ENCODE measurements around the gene PLEKHG4B. TPM values are rescaled to one million over a fixed set of nuclear protein-coding genes. Genes with fewer than 3 reads are reported as not detected.
"Not testable (repeated sequence)": the region's sequence is repeated elsewhere in the genome, so short reads cannot be mapped to it uniquely, and the experiment has no call there.

Gene PLEKHG4B
- total RNA-seq: under 1 TPM; under 0.01 to 0.28 TPM

GRCh38 chr5:91556-92263 is at the start of gene PLEKHG4B:
Gene PLEKHG4B, plus strand, starts transcription at chr5:92168. Its CDS starts 64 bp downstream, at chr5:92232.
- H3K27ac ChIP-seq: no peak within 1 kb of the TSS
- DNase-seq (ENCODE audit: low spot score): no peak
- H3K4me3 ChIP-seq: peak within 1 kb of the TSS; percentile 61
- ATAC-seq (ENCODE audit: insufficient number of reproducible peaks, low FRiP score, low read depth): no peak
- TF ChIP-seq CTCF (IDR thresholded peaks at IDR 0.05): no peak
- no peaks in the 10 kb centered on the region for H3K9me3 ChIP-seq
- no peaks in the 10 kb centered on the region for H3K27me3 ChIP-seq (replicated peaks; ENCODE audit: insufficient read depth)
- H3K4me1 ChIP-seq (ENCODE audit: control insufficient read depth in 1 of 2, low read depth in 2 of 2): no peaks in the 10 kb centered on the region
- no peaks in the 10 kb centered on the region for H3K36me3 ChIP-seq

GRCh38 chr5:42250-42649 is 49.7 kb upstream of the PLEKHG4B start:
- Histone ChIP-seq H3K27ac (no peak overlapping the region), H3K36me3 (no peaks in the 10 kb centered on the region), H3K4me3 (no peak overlapping the region), H3K9me3 (no peaks in the 10 kb centered on the region), H3K27me3 (replicated peaks; ENCODE audit: insufficient read depth) (no peaks in the 10 kb centered on the region), H3K4me1 (ENCODE audit: control insufficient read depth in 1 of 2, low read depth in 2 of 2) (peaks cover 0 to 7% of the 10 kb centered on the region in 2 donors)
- DNase-seq (ENCODE audit: low spot score) (no peak), ATAC-seq (ENCODE audit: insufficient number of reproducible peaks, low FRiP score, low read depth) (no peak)
- TF ChIP-seq CTCF (IDR thresholded peaks at IDR 0.05): no peak

- no peak for TF ChIP-seq CTCF (IDR thresholded peaks at IDR 0.05)
- peaks cover 0 to 2% of the 10 kb centered on the region in 2 donors for H3K4me1 ChIP-seq (ENCODE audit: control insufficient read depth in 1 of 2, low read depth in 2 of 2)
- DNase-seq (ENCODE audit: low spot score): no peak
- H3K4me3 ChIP-seq: no peak overlapping the region
- H3K27me3 ChIP-seq (replicated peaks; ENCODE audit: insufficient read depth): no peaks in the 10 kb centered on the region
- H3K9me3 ChIP-seq: no peaks in the 10 kb centered on the region
- no peak overlapping the region for H3K27ac ChIP-seq
- no peaks in the 10 kb centered on the region for H3K36me3 ChIP-seq
- ATAC-seq (ENCODE audit: insufficient number of reproducible peaks, low FRiP score, low read depth): no peak
Measured at GRCh38 chr5:48192-48591, 43.8 kb upstream of the PLEKHG4B start.

- DNase-seq (ENCODE audit: low spot score); H3K27me3 ChIP-seq (replicated peaks; ENCODE audit: insufficient read depth); H3K36me3 ChIP-seq; H3K4me1 ChIP-seq (ENCODE audit: control insufficient read depth in 1 of 2, low read depth in 2 of 2); H3K4me3 ChIP-seq; ATAC-seq (ENCODE audit: insufficient number of reproducible peaks, low FRiP score, low read depth); H3K27ac ChIP-seq; H3K9me3 ChIP-seq: not testable (repeated sequence)
Measured at GRCh38 chr5:49530-49929, 42.4 kb upstream of the PLEKHG4B start.

GRCh38 chr5:49953-50544 is 41.9 kb upstream of the PLEKHG4B start:
- Histone ChIP-seq H3K27me3 (replicated peaks; ENCODE audit: insufficient read depth) (no peaks in the 10 kb centered on the region), H3K4me1 (ENCODE audit: control insufficient read depth in 1 of 2, low read depth in 2 of 2) (peaks cover 5% of the 10 kb centered on the region in 2 donors), H3K27ac (no peak overlapping the region), H3K9me3 (no peaks in the 10 kb centered on the region), H3K4me3 (no peak overlapping the region), H3K36me3 (no peaks in the 10 kb centered on the region)
- no peak for ATAC-seq (ENCODE audit: insufficient number of reproducible peaks, low FRiP score, low read depth)
- no peak for DNase-seq (ENCODE audit: low spot score)
- TF ChIP-seq CTCF (IDR thresholded peaks at IDR 0.05): no peak

Measured in thoracic aorta (tissue), 2 donors.